NT2/D1 (cell line): ENCODE results near the gene RREB1.
A peak's percentile ranks its signal among the peaks of the same experiment; 100 is the strongest.

Experiments
- DNase-seq: peaks from one replicate; pipeline ENCODE4 v3.0.0-alpha.2; 2011; ENCODE audit warnings: low read depth, low spot score
- H3K27me3 ChIP-seq: 2 replicates; pipeline ENCODE4 v1.6.0; 2011; ENCODE audit warnings: mild to moderate bottlenecking; ENCODE audit not compliant: insufficient read length, insufficient read depth
- H3K36me3 ChIP-seq: 2 replicates; pipeline ENCODE4 v1.6.1; 2011; ENCODE audit warnings: mild to moderate bottlenecking, low read length, mixed read lengths; ENCODE audit not compliant: insufficient read depth, insufficient read length
- H3K4me1 ChIP-seq: 2 replicates; pipeline ENCODE4 v1.5.1; 2011; ENCODE audit not compliant: insufficient read depth, insufficient read length
- H3K4me3 ChIP-seq: 2 replicates; pipeline ENCODE4 v1.5.1; 2011; ENCODE audit warnings: low read depth; ENCODE audit not compliant: insufficient read length
- H3K9ac ChIP-seq: 2 replicates; pipeline ENCODE4 v1.6.0; 2011; ENCODE audit warnings: low read depth; ENCODE audit not compliant: insufficient read length
- H3K9me3 ChIP-seq: 2 replicates; pipeline ENCODE4 v1.5.1; 2011; ENCODE audit warnings: mild to moderate bottlenecking, low read length; ENCODE audit not compliant: insufficient read depth
- SUZ12 ChIP-seq: IDR thresholded peaks from 2 replicates; pipeline ENCODE4 v1.6.1; 2011; ENCODE audit not compliant: insufficient read length, insufficient read depth; ENCODE audit errors: extremely low read depth
- YY1 ChIP-seq: IDR thresholded peaks from 2 replicates; pipeline ENCODE4 v1.6.1; 2011; ENCODE audit not compliant: insufficient read length, insufficient read depth
- ZNF274 ChIP-seq: IDR thresholded peaks from 2 replicates; pipeline ENCODE4 v1.6.1; 2011; ENCODE audit warnings: mild to moderate bottlenecking, low read depth, low read length

The RREB1 gene

DNA sequence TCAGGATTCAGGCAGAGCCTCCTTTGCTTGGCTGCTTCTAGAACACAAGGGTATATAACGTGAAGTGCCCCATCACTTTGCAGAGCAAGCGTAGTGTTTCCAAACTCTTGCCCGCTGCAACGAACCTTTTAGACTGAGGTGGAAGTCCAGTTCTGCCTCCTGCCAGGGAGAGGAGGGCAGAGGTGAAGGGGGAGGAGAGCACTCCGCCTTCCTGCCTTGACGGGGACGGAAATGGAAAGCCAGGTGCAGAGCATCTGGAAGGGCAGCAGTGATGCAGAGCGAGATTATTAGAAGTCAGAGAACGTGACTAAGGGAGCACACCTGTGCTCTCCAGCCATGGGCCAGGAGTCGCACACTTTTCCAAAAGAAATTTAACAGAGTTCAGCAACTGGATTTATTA is 63.4 kb downstream of the RREB1 start:
- Histone ChIP-seq H3K9ac (no peak overlapping the region), H3K36me3 (no peaks in the 10 kb centered on the region), H3K9me3 (no peaks in the 10 kb centered on the region), H3K27me3 (no peaks in the 10 kb centered on the region), H3K4me1 (peaks cover 31% of the 10 kb centered on the region), H3K4me3 (no peak overlapping the region)
- DNase-seq: no peak
- TF ChIP-seq SUZ12 (no peak), ZNF274 (no peak), YY1 (no peak)

- DNase-seq: no peak
- no peak for TF ChIP-seq ZNF274
- TF ChIP-seq YY1: no peak
- no peak for TF ChIP-seq SUZ12
- Histone ChIP-seq H3K36me3 (no peaks in the 10 kb centered on the region), H3K9ac (no peak overlapping the region), H3K4me3 (no peak overlapping the region), H3K9me3 (no peaks in the 10 kb centered on the region), H3K27me3 (no peaks in the 10 kb centered on the region), H3K4me1 (peaks cover 34% of the 10 kb centered on the region)
Observed at GRCh38 chr6:7171733-7172132, 64.0 kb downstream of the RREB1 start.

GRCh38 chr6:7172649-7173048 is 64.9 kb downstream of the RREB1 start:
- H3K9ac ChIP-seq: no peak overlapping the region
- no peak for TF ChIP-seq YY1
- H3K4me3 ChIP-seq: no peak overlapping the region
- H3K36me3 ChIP-seq: peaks cover 3% of the 10 kb centered on the region
- no peak for DNase-seq
- peaks cover 32% of the 10 kb centered on the region for H3K4me1 ChIP-seq
- H3K9me3 ChIP-seq: no peaks in the 10 kb centered on the region
- H3K27me3 ChIP-seq: no peaks in the 10 kb centered on the region

DNA sequence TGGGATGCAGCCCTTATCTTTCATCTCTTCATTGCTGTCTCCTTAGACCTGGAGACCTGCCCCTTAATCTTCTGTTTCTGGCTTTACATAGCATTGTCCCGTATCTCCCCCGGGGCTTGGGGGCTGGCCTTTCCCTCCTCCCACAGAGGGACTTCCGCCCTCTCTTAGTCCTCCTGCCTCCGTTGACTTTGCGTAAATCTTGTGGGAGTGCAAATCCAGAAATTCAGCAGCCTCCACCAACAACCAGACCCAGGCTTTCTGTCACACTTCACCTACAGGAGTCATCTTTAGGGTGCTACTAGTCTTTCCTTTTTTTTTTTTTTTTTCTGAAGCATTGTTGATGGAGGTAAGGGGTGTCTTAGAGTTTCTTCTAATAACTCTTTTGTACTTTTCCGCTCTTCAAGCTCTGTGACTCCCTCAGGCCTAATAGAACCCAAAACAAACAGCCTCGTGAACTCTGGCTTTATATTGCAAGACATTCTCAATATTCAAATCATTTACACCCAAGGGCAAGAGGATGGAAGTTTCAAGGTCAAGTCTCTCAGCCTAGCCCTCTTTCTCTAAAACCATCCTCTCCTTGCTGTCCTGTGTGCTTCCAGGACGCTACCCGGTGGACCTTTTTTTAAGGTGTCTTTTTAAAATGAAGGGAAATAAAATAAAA is 66.2 kb downstream of the RREB1 start:
- no peak for TF ChIP-seq ZNF274
- no peak for TF ChIP-seq SUZ12
- TF ChIP-seq YY1: no peak
- Histone ChIP-seq H3K36me3 (peaks cover 11% of the 10 kb centered on the region), H3K9me3 (no peaks in the 10 kb centered on the region), H3K9ac (no peak overlapping the region), H3K4me3 (no peak overlapping the region), H3K27me3 (no peaks in the 10 kb centered on the region), H3K4me1 (peaks cover 30% of the 10 kb centered on the region)
- peak; percentile 52 for DNase-seq

GRCh38 chr6:7175462-7175861 is 67.7 kb downstream of the RREB1 start:
- TF ChIP-seq SUZ12: no peak
- no peak for TF ChIP-seq ZNF274
- TF ChIP-seq YY1: no peak
- Histone ChIP-seq H3K36me3 (peaks cover 19% of the 10 kb centered on the region), H3K9me3 (no peaks in the 10 kb centered on the region), H3K4me1 (peaks cover 22% of the 10 kb centered on the region), H3K27me3 (no peaks in the 10 kb centered on the region), H3K9ac (no peak overlapping the region), H3K4me3 (no peak overlapping the region)
- no peak for DNase-seq

DNA sequence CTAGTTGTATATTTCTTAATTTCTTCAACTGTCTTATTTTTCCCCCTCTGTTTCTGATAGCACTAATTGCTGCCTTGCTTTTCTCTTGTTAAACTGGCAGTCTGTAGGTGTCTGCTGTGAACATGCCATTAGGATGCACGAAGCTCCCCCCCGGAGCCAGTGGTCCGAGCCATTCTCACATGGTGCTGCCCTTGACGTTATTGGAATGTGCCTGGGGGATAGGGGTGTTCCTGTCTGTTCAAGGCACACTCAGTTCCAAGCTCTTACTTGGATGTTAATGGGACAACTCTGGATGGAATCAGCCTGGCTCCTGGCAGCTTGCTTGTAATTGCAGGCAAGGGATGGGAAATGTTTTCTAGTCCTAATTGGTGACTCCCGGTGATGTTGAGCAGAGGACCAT is 68.4 kb downstream of the RREB1 start:
- TF ChIP-seq SUZ12 (no peak), YY1 (no peak), ZNF274 (no peak)
- Histone ChIP-seq H3K9me3 (no peaks in the 10 kb centered on the region), H3K4me3 (no peak overlapping the region), H3K36me3 (peaks cover 27% of the 10 kb centered on the region), H3K4me1 (peaks cover 18% of the 10 kb centered on the region), H3K27me3 (no peaks in the 10 kb centered on the region), H3K9ac (no peak overlapping the region)
- no peak for DNase-seq

GRCh38 chr6:7178280-7178679 is 70.5 kb downstream of the RREB1 start:
- Histone ChIP-seq H3K4me3 (no peak overlapping the region), H3K4me1 (peaks cover 8% of the 10 kb centered on the region), H3K27me3 (no peaks in the 10 kb centered on the region), H3K9me3 (no peaks in the 10 kb centered on the region), H3K36me3 (peaks cover 43% of the 10 kb centered on the region), H3K9ac (no peak overlapping the region)
- TF ChIP-seq SUZ12 (no peak), ZNF274 (no peak), YY1 (no peak)
- no peak for DNase-seq

DNA sequence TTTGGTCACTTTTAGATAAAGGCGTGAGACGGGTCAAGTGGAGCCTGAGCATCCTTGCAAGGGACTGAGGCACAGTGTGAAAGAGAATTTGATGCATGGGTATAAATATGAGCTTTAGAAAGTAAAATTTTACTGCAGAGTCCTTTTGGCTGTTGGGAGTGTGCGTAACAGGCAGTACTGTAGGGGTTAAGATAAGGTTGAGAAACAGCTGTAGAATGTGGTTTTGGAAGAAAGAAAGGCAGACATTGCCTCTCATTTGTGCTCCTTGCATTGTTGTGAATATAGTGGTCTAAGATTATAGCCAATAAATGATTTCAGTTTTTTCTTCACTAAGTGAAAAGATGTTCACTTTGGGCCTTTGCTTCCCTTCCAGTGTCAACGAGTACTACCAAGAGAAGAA is 73.0 kb downstream of the RREB1 start:
- TF ChIP-seq SUZ12: no peak
- TF ChIP-seq ZNF274: no peak
- TF ChIP-seq YY1: no peak
- Histone ChIP-seq H3K9me3 (no peaks in the 10 kb centered on the region), H3K9ac (no peak overlapping the region), H3K4me1 (peaks cover 3% of the 10 kb centered on the region), H3K36me3 (peaks cover 62% of the 10 kb centered on the region), H3K4me3 (no peak overlapping the region), H3K27me3 (no peaks in the 10 kb centered on the region)
- DNase-seq: no peak
